ENCODE results near the gene ATP1A1.

The ATP1A1 gene

DNA sequence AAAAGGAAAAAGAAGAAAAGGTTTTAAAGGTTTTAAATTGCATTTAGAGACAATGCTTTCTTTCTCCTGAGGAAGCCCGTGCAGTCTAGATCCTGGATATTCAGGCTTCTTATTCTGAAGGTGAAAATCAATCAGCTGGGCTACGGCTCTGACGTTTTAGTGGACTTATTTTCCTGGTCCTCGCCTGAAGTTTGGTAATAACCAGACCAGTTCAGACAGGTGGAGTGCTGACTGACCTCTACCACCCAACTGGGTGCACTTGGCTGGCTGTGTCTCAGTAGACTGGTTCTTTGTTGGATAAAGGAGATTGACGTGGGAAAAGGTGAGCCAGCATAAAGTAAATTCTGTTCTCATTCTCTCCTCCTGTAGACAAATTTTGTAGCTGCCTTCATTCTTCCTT lies 7.2 kb upstream of the ATP1A1 start:
- Histone ChIP-seq H3K36me3 (ENCODE audit: control insufficient read depth in 2 of 2, insufficient read depth in 1 of 2, low read length in 2 of 2) (no peaks in the 10 kb centered on the region), H3K9me3 (ENCODE audit: control insufficient read depth, insufficient read depth, low read depth, low read length) (no peaks in the 10 kb centered on the region), H3K4me1 (ENCODE audit: control insufficient read depth, insufficient read depth, low read length) (no peaks in the 10 kb centered on the region), H3K27ac (ENCODE audit: extremely low read depth, low read depth, low read length) (no peak overlapping the region), H3K4me3 (ENCODE audit: low read depth, low read length) (no peak overlapping the region)
- CTCF ChIA-PET = interaction anchor here (0.7 to 2.5 kb wide), 4 partner anchors 35 to 887 kb away, joined by 3 to 7 read pairs (median 4); no protein-coding TSS in a partner anchor
- TF ChIP-seq ZNF639 (tag by site-specific recombination; IDR thresholded peaks at IDR 0.05) (no peak), ZNF837 (tag by site-specific recombination; IDR thresholded peaks at IDR 0.05) (no peak), ZBTB20 (tag by site-specific recombination; IDR thresholded peaks at IDR 0.05) (no peak), ZNF266 (tag by site-specific recombination; IDR thresholded peaks at IDR 0.05; ENCODE audit: low read depth) (no peak), SCRT2 (tag by site-specific recombination; IDR thresholded peaks at IDR 0.05) (no peak), HOXD13 (CRISPR knock-in tag; IDR thresholded peaks at IDR 0.05; ENCODE audit: borderline replicate concordance) (no peak), SP2 (tag by site-specific recombination; IDR thresholded peaks at IDR 0.05) (no peak), AEBP2 (tag by site-specific recombination; IDR thresholded peaks at IDR 0.05; ENCODE audit: borderline replicate concordance) (no peak), PRDM1 (tag by site-specific recombination; IDR thresholded peaks at IDR 0.05) (no peak), MEIS1 (CRISPR knock-in tag; IDR thresholded peaks at IDR 0.05; ENCODE audit: borderline replicate concordance) (no peak), BCL11A (tag by site-specific recombination; IDR thresholded peaks at IDR 0.05; ENCODE audit: low read depth) (no peak), ZNF514 (tag by site-specific recombination; IDR thresholded peaks at IDR 0.05) (no peak), ZNF473 (tag by site-specific recombination; IDR thresholded peaks at IDR 0.05) (no peak)
- TF ChIP-seq, protein P1, sequence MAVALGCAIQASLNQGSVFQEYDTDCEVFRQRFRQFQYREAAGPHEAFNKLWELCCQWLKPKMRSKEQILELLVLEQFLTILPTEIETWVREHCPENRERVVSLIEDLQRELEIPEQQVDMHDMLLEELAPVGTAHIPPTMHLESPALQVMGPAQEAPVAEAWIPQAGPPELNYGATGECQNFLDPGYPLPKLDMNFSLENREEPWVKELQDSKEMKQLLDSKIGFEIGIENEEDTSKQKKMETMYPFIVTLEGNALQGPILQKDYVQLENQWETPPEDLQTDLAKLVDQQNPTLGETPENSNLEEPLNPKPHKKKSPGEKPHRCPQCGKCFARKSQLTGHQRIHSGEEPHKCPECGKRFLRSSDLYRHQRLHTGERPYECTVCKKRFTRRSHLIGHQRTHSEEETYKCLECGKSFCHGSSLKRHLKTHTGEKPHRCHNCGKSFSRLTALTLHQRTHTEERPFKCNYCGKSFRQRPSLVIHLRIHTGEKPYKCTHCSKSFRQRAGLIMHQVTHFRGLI (tag by site-specific recombination; IDR thresholded peaks at IDR 0.05) = no peak
- TF ChIP-seq, protein P2, sequence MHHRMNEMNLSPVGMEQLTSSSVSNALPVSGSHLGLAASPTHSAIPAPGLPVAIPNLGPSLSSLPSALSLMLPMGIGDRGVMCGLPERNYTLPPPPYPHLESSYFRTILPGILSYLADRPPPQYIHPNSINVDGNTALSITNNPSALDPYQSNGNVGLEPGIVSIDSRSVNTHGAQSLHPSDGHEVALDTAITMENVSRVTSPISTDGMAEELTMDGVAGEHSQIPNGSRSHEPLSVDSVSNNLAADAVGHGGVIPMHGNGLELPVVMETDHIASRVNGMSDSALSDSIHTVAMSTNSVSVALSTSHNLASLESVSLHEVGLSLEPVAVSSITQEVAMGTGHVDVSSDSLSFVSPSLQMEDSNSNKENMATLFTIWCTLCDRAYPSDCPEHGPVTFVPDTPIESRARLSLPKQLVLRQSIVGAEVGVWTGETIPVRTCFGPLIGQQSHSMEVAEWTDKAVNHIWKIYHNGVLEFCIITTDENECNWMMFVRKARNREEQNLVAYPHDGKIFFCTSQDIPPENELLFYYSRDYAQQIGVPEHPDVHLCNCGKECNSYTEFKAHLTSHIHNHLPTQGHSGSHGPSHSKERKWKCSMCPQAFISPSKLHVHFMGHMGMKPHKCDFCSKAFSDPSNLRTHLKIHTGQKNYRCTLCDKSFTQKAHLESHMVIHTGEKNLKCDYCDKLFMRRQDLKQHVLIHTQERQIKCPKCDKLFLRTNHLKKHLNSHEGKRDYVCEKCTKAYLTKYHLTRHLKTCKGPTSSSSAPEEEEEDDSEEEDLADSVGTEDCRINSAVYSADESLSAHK (tag by site-specific recombination; IDR thresholded peaks at IDR 0.05) = no peak
- TF ChIP-seq, protein P3, sequence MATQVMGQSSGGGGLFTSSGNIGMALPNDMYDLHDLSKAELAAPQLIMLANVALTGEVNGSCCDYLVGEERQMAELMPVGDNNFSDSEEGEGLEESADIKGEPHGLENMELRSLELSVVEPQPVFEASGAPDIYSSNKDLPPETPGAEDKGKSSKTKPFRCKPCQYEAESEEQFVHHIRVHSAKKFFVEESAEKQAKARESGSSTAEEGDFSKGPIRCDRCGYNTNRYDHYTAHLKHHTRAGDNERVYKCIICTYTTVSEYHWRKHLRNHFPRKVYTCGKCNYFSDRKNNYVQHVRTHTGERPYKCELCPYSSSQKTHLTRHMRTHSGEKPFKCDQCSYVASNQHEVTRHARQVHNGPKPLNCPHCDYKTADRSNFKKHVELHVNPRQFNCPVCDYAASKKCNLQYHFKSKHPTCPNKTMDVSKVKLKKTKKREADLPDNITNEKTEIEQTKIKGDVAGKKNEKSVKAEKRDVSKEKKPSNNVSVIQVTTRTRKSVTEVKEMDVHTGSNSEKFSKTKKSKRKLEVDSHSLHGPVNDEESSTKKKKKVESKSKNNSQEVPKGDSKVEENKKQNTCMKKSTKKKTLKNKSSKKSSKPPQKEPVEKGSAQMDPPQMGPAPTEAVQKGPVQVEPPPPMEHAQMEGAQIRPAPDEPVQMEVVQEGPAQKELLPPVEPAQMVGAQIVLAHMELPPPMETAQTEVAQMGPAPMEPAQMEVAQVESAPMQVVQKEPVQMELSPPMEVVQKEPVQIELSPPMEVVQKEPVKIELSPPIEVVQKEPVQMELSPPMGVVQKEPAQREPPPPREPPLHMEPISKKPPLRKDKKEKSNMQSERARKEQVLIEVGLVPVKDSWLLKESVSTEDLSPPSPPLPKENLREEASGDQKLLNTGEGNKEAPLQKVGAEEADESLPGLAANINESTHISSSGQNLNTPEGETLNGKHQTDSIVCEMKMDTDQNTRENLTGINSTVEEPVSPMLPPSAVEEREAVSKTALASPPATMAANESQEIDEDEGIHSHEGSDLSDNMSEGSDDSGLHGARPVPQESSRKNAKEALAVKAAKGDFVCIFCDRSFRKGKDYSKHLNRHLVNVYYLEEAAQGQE (tag by site-specific recombination; IDR thresholded peaks at IDR 0.05) = no peak
- TF ChIP-seq, protein P4, sequence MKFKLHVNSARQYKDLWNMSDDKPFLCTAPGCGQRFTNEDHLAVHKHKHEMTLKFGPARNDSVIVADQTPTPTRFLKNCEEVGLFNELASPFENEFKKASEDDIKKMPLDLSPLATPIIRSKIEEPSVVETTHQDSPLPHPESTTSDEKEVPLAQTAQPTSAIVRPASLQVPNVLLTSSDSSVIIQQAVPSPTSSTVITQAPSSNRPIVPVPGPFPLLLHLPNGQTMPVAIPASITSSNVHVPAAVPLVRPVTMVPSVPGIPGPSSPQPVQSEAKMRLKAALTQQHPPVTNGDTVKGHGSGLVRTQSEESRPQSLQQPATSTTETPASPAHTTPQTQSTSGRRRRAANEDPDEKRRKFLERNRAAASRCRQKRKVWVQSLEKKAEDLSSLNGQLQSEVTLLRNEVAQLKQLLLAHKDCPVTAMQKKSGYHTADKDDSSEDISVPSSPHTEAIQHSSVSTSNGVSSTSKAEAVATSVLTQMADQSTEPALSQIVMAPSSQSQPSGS (tag by site-specific recombination; IDR thresholded peaks at IDR 0.05; ENCODE audit: low read depth) = no peak
- TF ChIP-seq, protein P5, sequence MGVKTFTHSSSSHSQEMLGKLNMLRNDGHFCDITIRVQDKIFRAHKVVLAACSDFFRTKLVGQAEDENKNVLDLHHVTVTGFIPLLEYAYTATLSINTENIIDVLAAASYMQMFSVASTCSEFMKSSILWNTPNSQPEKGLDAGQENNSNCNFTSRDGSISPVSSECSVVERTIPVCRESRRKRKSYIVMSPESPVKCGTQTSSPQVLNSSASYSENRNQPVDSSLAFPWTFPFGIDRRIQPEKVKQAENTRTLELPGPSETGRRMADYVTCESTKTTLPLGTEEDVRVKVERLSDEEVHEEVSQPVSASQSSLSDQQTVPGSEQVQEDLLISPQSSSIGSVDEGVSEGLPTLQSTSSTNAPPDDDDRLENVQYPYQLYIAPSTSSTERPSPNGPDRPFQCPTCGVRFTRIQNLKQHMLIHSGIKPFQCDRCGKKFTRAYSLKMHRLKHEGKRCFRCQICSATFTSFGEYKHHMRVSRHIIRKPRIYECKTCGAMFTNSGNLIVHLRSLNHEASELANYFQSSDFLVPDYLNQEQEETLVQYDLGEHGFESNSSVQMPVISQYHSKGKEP (tag by site-specific recombination; IDR thresholded peaks at IDR 0.05) = no peak
- POLR2A ChIA-PET = interaction anchor here (0.6 kb wide), 1 partner anchor 31 kb away, joined by 3 read pairs; no protein-coding TSS in a partner anchor
